GM06990 (cell line): ENCODE data around the gene G6PC3.
"Not testable (repeated sequence)": the region's sequence is repeated elsewhere in the genome, so short reads cannot be mapped to it uniquely, and the experiment has no call there.

ENCODE experiments used
- DNase-seq: peaks from one replicate; pipeline ENCODE4 v3.0.0-alpha.2; 2011; ENCODE audit not compliant: insufficient read length; ENCODE audit errors: extremely low read depth
- H3K27me3 ChIP-seq: replicated peaks from 2 replicates; pipeline ENCODE4 v1.6.0; 2011; ENCODE audit warnings: low read length; ENCODE audit not compliant: control insufficient read depth, insufficient read depth
- H3K36me3 ChIP-seq: 2 replicates; pipeline ENCODE4 v1.5.1; 2011; ENCODE audit warnings: low read length; ENCODE audit not compliant: control insufficient read depth, insufficient read depth
- H3K4me3 ChIP-seq: replicated peaks from 2 replicates; pipeline ENCODE4 v1.5.1; 2011; ENCODE audit warnings: low read depth, mild to moderate bottlenecking, control low read depth, low read length
- CTCF ChIP-seq: IDR thresholded peaks from 2 replicates; pipeline ENCODE4 v1.5.1; 2011; ENCODE audit warnings: low read length, control low read depth, mild to moderate bottlenecking, inconsistent platforms; ENCODE audit not compliant: insufficient read depth, poor library complexity, severe bottlenecking

The G6PC3 gene

GRCh38 chr17:44119062-44119461 is 48.5 kb downstream of the G6PC3 start:
- no peaks in the 10 kb centered on the region; the same call in none of the 2 replicates for H3K36me3 ChIP-seq
- DNase-seq, result no peak
- no peak overlapping the region for H3K4me3 ChIP-seq
- H3K27me3 ChIP-seq, result no peaks in the 10 kb centered on the region
- TF ChIP-seq CTCF, result no peak

- no peak for TF ChIP-seq CTCF
- Histone ChIP-seq H3K4me3 (no peak overlapping the region), H3K27me3 (no peaks in the 10 kb centered on the region), H3K36me3 (no peaks in the 10 kb centered on the region; the same call in none of the 2 replicates)
- no peak for DNase-seq
Observed at GRCh38 chr17:44119798-44120197, 49.3 kb downstream of the G6PC3 start.

- H3K27me3 ChIP-seq, H3K36me3 ChIP-seq, DNase-seq, H3K4me3 ChIP-seq: not testable (repeated sequence)
Observed at GRCh38 chr17:44120281-44120680, 49.7 kb downstream of the G6PC3 start.

- DNase-seq, result no peak
- no peaks in the 10 kb centered on the region; the same call in 1 of the 2 replicates for H3K36me3 ChIP-seq
- no peak overlapping the region for H3K4me3 ChIP-seq
- H3K27me3 ChIP-seq, result no peaks in the 10 kb centered on the region
- no peak for TF ChIP-seq CTCF
Observed at GRCh38 chr17:44120851-44121605, 50.5 kb downstream of the G6PC3 start.

GRCh38 chr17:44121997-44122815 is 51.7 kb downstream of the G6PC3 start:
- H3K4me3 ChIP-seq, result peak overlapping the region; percentile 74
- no peak for DNase-seq
- no peaks in the 10 kb centered on the region for H3K27me3 ChIP-seq
- TF ChIP-seq CTCF, result no peak
- no peaks in the 10 kb centered on the region for H3K36me3 ChIP-seq

- Histone ChIP-seq H3K27me3 (no peaks in the 10 kb centered on the region), H3K4me3 (peak overlapping the region; percentile 74), H3K36me3 (no peaks in the 10 kb centered on the region)
- no peak for DNase-seq
- no peak for TF ChIP-seq CTCF
Observed at GRCh38 chr17:44122816-44123355, 52.4 kb downstream of the G6PC3 start.
